ENCODE data around the gene TMEM150B. TPM values are rescaled to one million over a fixed set of nuclear protein-coding genes. Genes with fewer than 3 reads are reported as not detected.

Gene TMEM150B
- total and polyA plus RNA-seq, 2 of the 13 experiments (the other 11 are each of a cell fraction or from before 2014, with no cell fraction given): 1.3 to 1.8 TPM

GRCh38 chr19:55339105-55339888 is 14.2 kb upstream of the TMEM150B start, which contains the start of gene KMT5C (continued):
- TF ChIP-seq ZNF414 (CRISPR knock-in tag; IDR thresholded peaks at IDR 0.05) (0 out of 2 replicates have a peak, but pooled peaks have one; percentile 67), GZF1 (CRISPR knock-in tag; IDR thresholded peaks at IDR 0.05) (no peak), ZNF549 (CRISPR knock-in tag; IDR thresholded peaks at IDR 0.05) (no peak), REPIN1 (CRISPR knock-in tag; IDR thresholded peaks at IDR 0.05; ENCODE audit: borderline replicate concordance, low read depth) (0 out of 2 replicates have a peak, but pooled peaks have one; percentile 41), ZNF256 (CRISPR knock-in tag; conservative IDR thresholded peaks at IDR 0.05) (no peak), ADNP (CRISPR knock-in tag; IDR thresholded peaks at IDR 0.05) (no peak), AKAP8 (CRISPR knock-in tag; IDR thresholded peaks at IDR 0.05) (no peak), ZNF792 (CRISPR knock-in tag; IDR thresholded peaks at IDR 0.05) (no peak), ZNF781 (CRISPR knock-in tag; IDR thresholded peaks at IDR 0.05; ENCODE audit: borderline replicate concordance, not compliant biosample characterization) (no peak), KLF16 (CRISPR knock-in tag; IDR thresholded peaks at IDR 0.05) (0 out of 4 replicates have a peak, but pooled peaks of 1 of the 2 experiments have one; percentile 32), KDM1A (CRISPR knock-in tag; IDR thresholded peaks at IDR 0.05) (0 out of 2 replicates have a peak, but pooled peaks have one; percentile 4)
- TF ChIP-seq, protein P1, sequence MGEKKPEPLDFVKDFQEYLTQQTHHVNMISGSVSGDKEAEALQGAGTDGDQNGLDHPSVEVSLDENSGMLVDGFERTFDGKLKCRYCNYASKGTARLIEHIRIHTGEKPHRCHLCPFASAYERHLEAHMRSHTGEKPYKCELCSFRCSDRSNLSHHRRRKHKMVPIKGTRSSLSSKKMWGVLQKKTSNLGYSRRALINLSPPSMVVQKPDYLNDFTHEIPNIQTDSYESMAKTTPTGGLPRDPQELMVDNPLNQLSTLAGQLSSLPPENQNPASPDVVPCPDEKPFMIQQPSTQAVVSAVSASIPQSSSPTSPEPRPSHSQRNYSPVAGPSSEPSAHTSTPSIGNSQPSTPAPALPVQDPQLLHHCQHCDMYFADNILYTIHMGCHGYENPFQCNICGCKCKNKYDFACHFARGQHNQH (CRISPR knock-in tag; IDR thresholded peaks at IDR 0.05): no peak; the same call in 1 of the 2 replicates
- TF ChIP-seq, protein P2, sequence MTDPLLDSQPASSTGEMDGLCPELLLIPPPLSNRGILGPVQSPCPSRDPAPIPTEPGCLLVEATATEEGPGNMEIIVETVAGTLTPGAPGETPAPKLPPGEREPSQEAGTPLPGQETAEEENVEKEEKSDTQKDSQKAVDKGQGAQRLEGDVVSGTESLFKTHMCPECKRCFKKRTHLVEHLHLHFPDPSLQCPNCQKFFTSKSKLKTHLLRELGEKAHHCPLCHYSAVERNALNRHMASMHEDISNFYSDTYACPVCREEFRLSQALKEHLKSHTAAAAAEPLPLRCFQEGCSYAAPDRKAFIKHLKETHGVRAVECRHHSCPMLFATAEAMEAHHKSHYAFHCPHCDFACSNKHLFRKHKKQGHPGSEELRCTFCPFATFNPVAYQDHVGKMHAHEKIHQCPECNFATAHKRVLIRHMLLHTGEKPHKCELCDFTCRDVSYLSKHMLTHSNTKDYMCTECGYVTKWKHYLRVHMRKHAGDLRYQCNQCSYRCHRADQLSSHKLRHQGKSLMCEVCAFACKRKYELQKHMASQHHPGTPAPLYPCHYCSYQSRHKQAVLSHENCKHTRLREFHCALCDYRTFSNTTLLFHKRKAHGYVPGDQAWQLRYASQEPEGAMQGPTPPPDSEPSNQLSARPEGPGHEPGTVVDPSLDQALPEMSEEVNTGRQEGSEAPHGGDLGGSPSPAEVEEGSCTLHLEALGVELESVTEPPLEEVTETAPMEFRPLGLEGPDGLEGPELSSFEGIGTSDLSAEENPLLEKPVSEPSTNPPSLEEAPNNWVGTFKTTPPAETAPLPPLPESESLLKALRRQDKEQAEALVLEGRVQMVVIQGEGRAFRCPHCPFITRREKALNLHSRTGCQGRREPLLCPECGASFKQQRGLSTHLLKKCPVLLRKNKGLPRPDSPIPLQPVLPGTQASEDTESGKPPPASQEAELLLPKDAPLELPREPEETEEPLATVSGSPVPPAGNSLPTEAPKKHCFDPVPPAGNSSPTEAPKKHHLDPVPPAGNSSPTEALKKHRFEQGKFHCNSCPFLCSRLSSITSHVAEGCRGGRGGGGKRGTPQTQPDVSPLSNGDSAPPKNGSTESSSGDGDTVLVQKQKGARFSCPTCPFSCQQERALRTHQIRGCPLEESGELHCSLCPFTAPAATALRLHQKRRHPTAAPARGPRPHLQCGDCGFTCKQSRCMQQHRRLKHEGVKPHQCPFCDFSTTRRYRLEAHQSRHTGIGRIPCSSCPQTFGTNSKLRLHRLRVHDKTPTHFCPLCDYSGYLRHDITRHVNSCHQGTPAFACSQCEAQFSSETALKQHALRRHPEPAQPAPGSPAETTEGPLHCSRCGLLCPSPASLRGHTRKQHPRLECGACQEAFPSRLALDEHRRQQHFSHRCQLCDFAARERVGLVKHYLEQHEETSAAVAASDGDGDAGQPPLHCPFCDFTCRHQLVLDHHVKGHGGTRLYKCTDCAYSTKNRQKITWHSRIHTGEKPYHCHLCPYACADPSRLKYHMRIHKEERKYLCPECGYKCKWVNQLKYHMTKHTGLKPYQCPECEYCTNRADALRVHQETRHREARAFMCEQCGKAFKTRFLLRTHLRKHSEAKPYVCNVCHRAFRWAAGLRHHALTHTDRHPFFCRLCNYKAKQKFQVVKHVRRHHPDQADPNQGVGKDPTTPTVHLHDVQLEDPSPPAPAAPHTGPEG (CRISPR knock-in tag; IDR thresholded peaks at IDR 0.05): no peak
- TF ChIP-seq, protein P3, sequence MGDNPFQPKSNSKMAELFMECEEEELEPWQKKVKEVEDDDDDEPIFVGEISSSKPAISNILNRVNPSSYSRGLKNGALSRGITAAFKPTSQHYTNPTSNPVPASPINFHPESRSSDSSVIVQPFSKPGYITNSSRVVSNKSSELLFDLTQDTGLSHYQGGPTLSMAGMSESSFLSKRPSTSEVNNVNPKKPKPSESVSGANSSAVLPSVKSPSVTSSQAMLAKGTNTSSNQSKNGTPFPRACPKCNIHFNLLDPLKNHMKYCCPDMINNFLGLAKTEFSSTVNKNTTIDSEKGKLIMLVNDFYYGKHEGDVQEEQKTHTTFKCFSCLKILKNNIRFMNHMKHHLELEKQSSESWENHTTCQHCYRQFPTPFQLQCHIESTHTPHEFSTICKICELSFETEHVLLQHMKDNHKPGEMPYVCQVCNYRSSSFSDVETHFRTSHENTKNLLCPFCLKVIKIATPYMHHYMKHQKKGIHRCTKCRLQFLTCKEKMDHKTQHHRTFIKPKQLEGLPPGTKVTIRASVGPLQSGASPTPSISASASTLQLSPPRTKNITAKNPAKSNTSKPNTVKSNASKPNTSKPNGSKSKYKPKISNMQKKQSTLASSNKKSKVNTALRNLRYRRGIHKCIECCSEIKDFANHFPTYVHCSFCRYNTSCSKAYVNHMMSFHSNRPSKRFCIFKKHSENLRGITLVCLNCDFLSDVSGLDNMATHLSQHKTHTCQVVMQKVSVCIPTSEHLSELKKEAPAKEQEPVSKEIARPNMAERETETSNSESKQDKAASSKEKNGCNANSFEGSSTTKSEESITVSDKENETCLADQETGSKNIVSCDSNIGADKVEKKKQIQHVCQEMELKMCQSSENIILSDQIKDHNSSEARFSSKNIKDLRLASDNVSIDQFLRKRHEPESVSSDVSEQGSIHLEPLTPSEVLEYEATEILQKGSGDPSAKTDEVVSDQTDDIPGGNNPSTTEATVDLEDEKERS (CRISPR knock-in tag; IDR thresholded peaks at IDR 0.05): no peak
- TF ChIP-seq, protein P4, sequence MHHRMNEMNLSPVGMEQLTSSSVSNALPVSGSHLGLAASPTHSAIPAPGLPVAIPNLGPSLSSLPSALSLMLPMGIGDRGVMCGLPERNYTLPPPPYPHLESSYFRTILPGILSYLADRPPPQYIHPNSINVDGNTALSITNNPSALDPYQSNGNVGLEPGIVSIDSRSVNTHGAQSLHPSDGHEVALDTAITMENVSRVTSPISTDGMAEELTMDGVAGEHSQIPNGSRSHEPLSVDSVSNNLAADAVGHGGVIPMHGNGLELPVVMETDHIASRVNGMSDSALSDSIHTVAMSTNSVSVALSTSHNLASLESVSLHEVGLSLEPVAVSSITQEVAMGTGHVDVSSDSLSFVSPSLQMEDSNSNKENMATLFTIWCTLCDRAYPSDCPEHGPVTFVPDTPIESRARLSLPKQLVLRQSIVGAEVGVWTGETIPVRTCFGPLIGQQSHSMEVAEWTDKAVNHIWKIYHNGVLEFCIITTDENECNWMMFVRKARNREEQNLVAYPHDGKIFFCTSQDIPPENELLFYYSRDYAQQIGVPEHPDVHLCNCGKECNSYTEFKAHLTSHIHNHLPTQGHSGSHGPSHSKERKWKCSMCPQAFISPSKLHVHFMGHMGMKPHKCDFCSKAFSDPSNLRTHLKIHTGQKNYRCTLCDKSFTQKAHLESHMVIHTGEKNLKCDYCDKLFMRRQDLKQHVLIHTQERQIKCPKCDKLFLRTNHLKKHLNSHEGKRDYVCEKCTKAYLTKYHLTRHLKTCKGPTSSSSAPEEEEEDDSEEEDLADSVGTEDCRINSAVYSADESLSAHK (CRISPR knock-in tag; IDR thresholded peaks at IDR 0.05; ENCODE audit: borderline replicate concordance): no peak

Data from HepG2 (cell line).